Prostate gland (tissue), 2 donors: ENCODE data around the gene TMPRSS6. TPM values are rescaled to one million over a fixed set of nuclear protein-coding genes. Genes with fewer than 3 reads are reported as not detected.

Source experiments
- DNase-seq: peaks from one replicate; pipeline ENCODE4 v3.0.0-alpha.2; 2019; ENCODE audit warnings: low spot score
- H3K27ac ChIP-seq, 2 donors: fragments of 200-600 bp; sonication (generic); 2 replicates each; pipeline ENCODE4 v1.5.1; 2017 to 2019
- H3K27me3 ChIP-seq: fragments of 200-600 bp; sonication (generic); replicated peaks from 2 replicates; pipeline ENCODE4 v1.5.1; 2019; ENCODE audit not compliant: insufficient read depth
- H3K36me3 ChIP-seq, 2 donors: fragments of 200-600 bp; sonication (generic); 1 replicate in 1 of 2; 2 replicates in 1 of 2; pipeline versions ENCODE4 v1.5.1 to v1.8.1; 2017 to 2019
- H3K4me1 ChIP-seq: fragments of 200-600 bp; sonication (generic); replicated peaks from 2 replicates; pipeline ENCODE4 v1.5.1; 2019
- H3K4me3 ChIP-seq, 2 donors: fragments of 200-600 bp; sonication (generic); 2 replicates each; pipeline ENCODE4 v1.5.1; 2017 to 2019
- H3K9me3 ChIP-seq: fragments of 200-600 bp; sonication (generic); 2 replicates; pipeline ENCODE4 v1.5.1; 2017
- CTCF ChIP-seq, 4 experiments: fragments of 200-600 bp in 2 of 4; fragments of 450-650 bp in 2 of 4; sonication (generic) in 2 of 4; IDR thresholded peaks; 1 replicate in 3 of 4; 2 replicates in 1 of 4; pipeline ENCODE4 v1.5.1; 2016 to 2019; ENCODE audit warnings: antibody characterized with exemption in 4 of 4, mild to moderate bottlenecking in 2 of 4, moderate library complexity in 2 of 4
- POLR2A ChIP-seq: fragments of 450-650 bp; IDR thresholded peaks from one replicate; pipeline ENCODE4 v1.6.1; 2016; ENCODE audit warnings: antibody characterized with exemption, mild to moderate bottlenecking
- POLR2AphosphoS5 ChIP-seq: sonication (generic); formaldehyde crosslinking; IDR thresholded peaks from one replicate; pipeline ENCODE4 v1.6.1; 2017; ENCODE audit warnings: antibody characterized with exemption
- whole genome bisulfite sequencing: methylation state at CpG from one replicate; pipeline ENCODE4 v1.1.5; 2018; 5-methylcytosine and 5-hydroxymethylcytosine counted together
- intact Hi-C: fragments of 100-400 bp; cut with DNase I; formaldehyde crosslinking; loops from one replicate; pipeline ENCODE4 v1.14.2; 2022
- total RNA-seq, 2 donors: library from RNA; depleted of rRNA; stranded (reverse); fragments of >200 nt; gene quantifications; one replicate each; pipeline ENCODE4 v1.1.0, GENCODE V29; 2016

The TMPRSS6 gene
- total RNA-seq, 2 donors from 2014 or later: 0.45 TPM; not detected in 1

GRCh38 chr22:37060801-37061610 is 48.5 kb downstream of the TMPRSS6 start:
- Histone ChIP-seq H3K27me3 (no peaks in the 10 kb centered on the region), H3K9me3 (no peaks in the 10 kb centered on the region), H3K27ac (no peak overlapping the region), H3K4me3 (no peak overlapping the region), H3K36me3 (no peaks in the 10 kb centered on the region), H3K4me1 (no peaks in the 10 kb centered on the region)
- DNase-seq: no peak
- TF ChIP-seq POLR2A (no peak), CTCF (IDR thresholded peaks at IDR 0.05) (no peak), POLR2AphosphoS5 (no peak)
- WGBS: 87% methylated on average over 28 of the region's 28 CpGs
- intact Hi-C loops: no loop called here

- WGBS: 82% methylated on average over 6 of the region's 9 CpGs
- H3K27ac ChIP-seq: no peak overlapping the region
- no peak for DNase-seq
- H3K27me3 ChIP-seq: no peaks in the 10 kb centered on the region
- no peak overlapping the region for H3K4me3 ChIP-seq
- no peaks in the 10 kb centered on the region for H3K36me3 ChIP-seq
- no peaks in the 10 kb centered on the region for H3K4me1 ChIP-seq
- intact Hi-C loops: no loop called here
- no peaks in the 10 kb centered on the region for H3K9me3 ChIP-seq
- no peak for TF ChIP-seq POLR2AphosphoS5
- TF ChIP-seq POLR2A: no peak
- TF ChIP-seq CTCF (IDR thresholded peaks at IDR 0.05): no peak
Measured at GRCh38 chr22:37059876-37060449, 49.5 kb downstream of the TMPRSS6 start.

- no peak for TF ChIP-seq POLR2AphosphoS5
- no peak for TF ChIP-seq CTCF (IDR thresholded peaks at IDR 0.05)
- no peak for TF ChIP-seq POLR2A
- H3K27ac ChIP-seq: no peak overlapping the region
- H3K4me1 ChIP-seq: no peaks in the 10 kb centered on the region
- H3K27me3 ChIP-seq: no peaks in the 10 kb centered on the region
- no peak for DNase-seq
- H3K4me3 ChIP-seq: no peak overlapping the region
- intact Hi-C loops: no loop called here
- H3K9me3 ChIP-seq: no peaks in the 10 kb centered on the region
- H3K36me3 ChIP-seq: no peaks in the 10 kb centered on the region
- 89% methylated on average over 28 of the region's 28 CpGs for WGBS
Measured at GRCh38 chr22:37058917-37059701, 50.4 kb downstream of the TMPRSS6 start.

GRCh38 chr22:37057796-37058510 is 51.6 kb downstream of the TMPRSS6 start:
- no peak for TF ChIP-seq CTCF (IDR thresholded peaks at IDR 0.05)
- no peak for TF ChIP-seq POLR2AphosphoS5
- no peak for TF ChIP-seq POLR2A
- no peaks in the 10 kb centered on the region for H3K27me3 ChIP-seq
- no peaks in the 10 kb centered on the region for H3K9me3 ChIP-seq
- intact Hi-C loops: no loop called here
- no peak for DNase-seq
- H3K36me3 ChIP-seq: no peaks in the 10 kb centered on the region
- no peak overlapping the region for H3K27ac ChIP-seq
- no peaks in the 10 kb centered on the region for H3K4me1 ChIP-seq
- 89% methylated on average over 12 of the region's 12 CpGs for WGBS
- H3K4me3 ChIP-seq: no peak overlapping the region
